Stimulated activated CD8-positive, alpha-beta memory T cell treated with anti-CD3 and anti-CD28 coated beads, Interleukin-12 subunit alpha, Interleukin-12 subunit beta, amount 100 ng/mL, for 24 hours (primary cell): Measurements from ENCODE around the gene LMOD3.

Source experiments
- DNase-seq: peaks from one replicate; pipeline ENCODE4 v3.0.0-alpha.2; 2020; ENCODE audit errors: extremely low read depth

Gene LMOD3

GRCh38 chr3:69058180-69058946 is 64.0 kb downstream of the LMOD3 start:
- no peak for DNase-seq
